GOT3 (cell line): ENCODE data around the gene LRP1.

Experiments used
- DNase-seq: peaks from one replicate; lab custom pipeline; 2025; ENCODE audit warnings: mixed read lengths; lab: John Stamatoyannopoulos, UW

The LRP1 gene

GRCh38 chr12:57211791-57212700, 83.8 kb downstream of the LRP1 start:
- no peak for DNase-seq

GRCh38 chr12:57212701-57213057, 84.4 kb downstream of the LRP1 start:
- no peak for DNase-seq

GRCh38 chr12:57213058-57213715, 84.9 kb downstream of the LRP1 start:
- no peak for DNase-seq

- no peak for DNase-seq
These were observed 85.6 kb downstream of the LRP1 start for GRCh38 chr12:57213763-57214397.

GRCh38 chr12:57214398-57214781, 86.1 kb downstream of the LRP1 start:
- no peak for DNase-seq

GRCh38 chr12:57215065-57215464, 86.8 kb downstream of the LRP1 start:
- no peak for DNase-seq

- no peak for DNase-seq
These were observed 87.4 kb downstream of the LRP1 start for GRCh38 chr12:57215668-57216013.

- DNase-seq, result peak; percentile 81
These were observed 88.0 kb downstream of the LRP1 start, which contains the start of gene NXPH4 for GRCh38 chr12:57216014-57216911. Gene NXPH4 (plus strand): TSS chr12:57216794. CDS start chr12:57216970, 176 bp downstream.

GRCh38 chr12:57216921-57217879, 88.9 kb downstream of the LRP1 start:
- no peak for DNase-seq

- DNase-seq, result no peak
These were observed 90.0 kb downstream of the LRP1 start for GRCh38 chr12:57218030-57218853.

GRCh38 chr12:57219205-57219992, 91.1 kb downstream of the LRP1 start:
- no peak for DNase-seq

- no peak for DNase-seq
These were observed 91.9 kb downstream of the LRP1 start for GRCh38 chr12:57219993-57220754.

- DNase-seq, result no peak
These were observed 92.5 kb downstream of the LRP1 start for GRCh38 chr12:57220770-57221168.

- DNase-seq, result no peak
These were observed 93.1 kb downstream of the LRP1 start for GRCh38 chr12:57221169-57221917.

GRCh38 chr12:57222286-57223190, 94.3 kb downstream of the LRP1 start:
- no peak for DNase-seq
